Endodermal cell (in vitro differentiated cells): ENCODE data around the gene MOV10L1. TPM values are rescaled to one million over a fixed set of nuclear protein-coding genes. Genes with fewer than 3 reads are reported as not detected.

ENCODE experiments used
- DNase-seq: peaks from one replicate; pipeline ENCODE4 v3.0.0-alpha.2; 2017
- H3K27ac ChIP-seq: 2 replicates; pipeline ENCODE4 v1.5.1; 2013; ENCODE audit warnings: mild to moderate bottlenecking, low read depth, low read length, moderate library complexity
- H3K27me3 ChIP-seq: 2 replicates; pipeline ENCODE4 v1.6.1; 2013; ENCODE audit warnings: mild to moderate bottlenecking, low read length, moderate library complexity; ENCODE audit not compliant: insufficient read depth, control insufficient read depth, poor library complexity, severe bottlenecking
- H3K36me3 ChIP-seq: 2 replicates; pipeline ENCODE4 v1.7.0; 2013; ENCODE audit warnings: mild to moderate bottlenecking, low read length, moderate library complexity; ENCODE audit not compliant: control insufficient read depth, insufficient read depth
- H3K4me1 ChIP-seq: one replicate; pipeline ENCODE4 v1.7.0; 2013; ENCODE audit warnings: low read length; ENCODE audit not compliant: control insufficient read depth, insufficient read depth
- H3K4me3 ChIP-seq: 2 replicates; pipeline ENCODE4 v1.5.1; 2013; ENCODE audit warnings: mild to moderate bottlenecking, low read length, moderate library complexity
- H3K9ac ChIP-seq: 2 replicates; pipeline ENCODE4 v1.6.1; 2013; ENCODE audit warnings: mild to moderate bottlenecking, low read length, moderate library complexity; ENCODE audit not compliant: poor library complexity, severe bottlenecking; ENCODE audit errors: extremely low read depth
- H3K9me3 ChIP-seq: 2 replicates; pipeline ENCODE4 v1.6.1; 2013; ENCODE audit warnings: mild to moderate bottlenecking, low read length, moderate library complexity; ENCODE audit not compliant: control insufficient read depth
- H3K27ac Mint-ChIP-seq: 2 replicates; pipeline ENCODE4 v1.8.0; 2020; ENCODE audit warnings: mixed read lengths
- H3K27me3 Mint-ChIP-seq: 2 replicates; pipeline ENCODE4 v1.8.0; 2021; ENCODE audit warnings: mild to moderate bottlenecking, mixed read lengths; ENCODE audit not compliant: insufficient read depth
- H3K36me3 Mint-ChIP-seq: 2 replicates; pipeline ENCODE4 v1.8.0; 2020; ENCODE audit warnings: low read depth, mixed read lengths
- H3K4me1 Mint-ChIP-seq: 2 replicates; pipeline ENCODE4 v1.8.0; 2020; ENCODE audit warnings: mixed read lengths
- H3K4me3 Mint-ChIP-seq: 2 replicates; pipeline ENCODE4 v1.8.0; 2020; ENCODE audit warnings: mild to moderate bottlenecking, moderate library complexity, mixed read lengths
- H3K9me3 Mint-ChIP-seq: 2 replicates; pipeline ENCODE4 v1.8.0; 2020; ENCODE audit warnings: mild to moderate bottlenecking, mixed read lengths
- WGBS, 2 experiments: methylation state at CpG; one replicate each; pipeline versions ENCODE4 v1.1.5 to v1.1.7; 2013; ENCODE audit warnings: missing lambda C conversion rate in 2 of 2, mixed read lengths in 1 of 2; ENCODE audit not compliant: insufficient coverage in 1 of 2, insufficient read length in 1 of 2; 5-methylcytosine and 5-hydroxymethylcytosine counted together
- total RNA-seq, 2 donors: library from RNA; stranded (reverse); fragmentation: NEBNext Ultra II Directional in 1 of 2; extraction: Animal tissue kit (Norgen Biotek cat#: 25700) in 1 of 2; gene quantifications; 2 replicates in 1 of 2; 3 replicates in 1 of 2; pipeline ENCODE4 v1.2.1, GENCODE V29; 2021
- TF ChIP-seq, protein P1 (sequence below): fragments of 200-600 bp; sonication (generic); conservative IDR thresholded peaks from 2 replicates; pipeline ENCODE4 v1.5.0; 2021; ENCODE audit warnings: antibody characterized with exemption, mild to moderate bottlenecking

The MOV10L1 gene
- total RNA-seq, 2 donors from 2014 or later = 0.31 TPM; not detected in 1

DNA sequence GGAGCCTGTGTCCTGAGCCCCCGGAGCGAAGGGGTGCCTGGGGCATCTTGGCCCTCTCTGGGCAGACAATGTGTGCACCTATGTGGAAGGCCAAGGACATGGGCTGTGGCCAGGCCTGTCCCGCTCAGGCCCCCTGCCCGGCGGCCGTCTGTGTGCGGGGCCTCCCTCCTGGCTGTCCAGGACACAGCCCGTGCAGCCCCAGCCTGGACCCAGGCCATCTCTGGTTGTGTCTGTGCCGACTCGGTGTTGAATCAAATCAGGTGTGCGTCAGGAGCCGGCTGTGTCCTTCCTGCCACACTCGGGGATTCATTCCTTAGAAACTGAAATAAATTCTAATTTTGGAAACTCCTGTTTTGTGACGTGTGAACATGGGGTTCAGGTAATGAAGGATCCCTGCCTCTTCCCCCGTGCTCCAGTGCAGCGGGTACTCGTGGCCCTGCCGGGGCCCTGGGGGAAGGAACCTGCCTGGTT lies 109.5 kb downstream of the MOV10L1 start:
- Mint-ChIP-seq H3K27ac (peak overlapping the region; percentile 58), H3K27me3 (peaks cover 3% of the 10 kb centered on the region), H3K4me3 (peak overlapping the region; percentile 67), H3K4me1 (peaks cover 9% of the 10 kb centered on the region), H3K36me3 (peaks cover 19% of the 10 kb centered on the region), H3K9me3 (peaks cover 3% of the 10 kb centered on the region)
- peaks cover 28% of the 10 kb centered on the region for H3K36me3 ChIP-seq
- WGBS, 2 experiments = 87 to 95% methylated on average over 14 to 18 of the region's 18 CpGs
- TF ChIP-seq, protein P1, sequence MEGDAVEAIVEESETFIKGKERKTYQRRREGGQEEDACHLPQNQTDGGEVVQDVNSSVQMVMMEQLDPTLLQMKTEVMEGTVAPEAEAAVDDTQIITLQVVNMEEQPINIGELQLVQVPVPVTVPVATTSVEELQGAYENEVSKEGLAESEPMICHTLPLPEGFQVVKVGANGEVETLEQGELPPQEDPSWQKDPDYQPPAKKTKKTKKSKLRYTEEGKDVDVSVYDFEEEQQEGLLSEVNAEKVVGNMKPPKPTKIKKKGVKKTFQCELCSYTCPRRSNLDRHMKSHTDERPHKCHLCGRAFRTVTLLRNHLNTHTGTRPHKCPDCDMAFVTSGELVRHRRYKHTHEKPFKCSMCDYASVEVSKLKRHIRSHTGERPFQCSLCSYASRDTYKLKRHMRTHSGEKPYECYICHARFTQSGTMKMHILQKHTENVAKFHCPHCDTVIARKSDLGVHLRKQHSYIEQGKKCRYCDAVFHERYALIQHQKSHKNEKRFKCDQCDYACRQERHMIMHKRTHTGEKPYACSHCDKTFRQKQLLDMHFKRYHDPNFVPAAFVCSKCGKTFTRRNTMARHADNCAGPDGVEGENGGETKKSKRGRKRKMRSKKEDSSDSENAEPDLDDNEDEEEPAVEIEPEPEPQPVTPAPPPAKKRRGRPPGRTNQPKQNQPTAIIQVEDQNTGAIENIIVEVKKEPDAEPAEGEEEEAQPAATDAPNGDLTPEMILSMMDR = no peak
- no peak overlapping the region for H3K27ac ChIP-seq
- peaks cover 6% of the 10 kb centered on the region for H3K4me1 ChIP-seq
- no peak for DNase-seq
- no peaks in the 10 kb centered on the region for H3K27me3 ChIP-seq
- peak overlapping the region; percentile 83 for H3K4me3 ChIP-seq
- peaks cover 7% of the 10 kb centered on the region for H3K9me3 ChIP-seq
- H3K9ac ChIP-seq = peak overlapping the region; percentile 25

DNA sequence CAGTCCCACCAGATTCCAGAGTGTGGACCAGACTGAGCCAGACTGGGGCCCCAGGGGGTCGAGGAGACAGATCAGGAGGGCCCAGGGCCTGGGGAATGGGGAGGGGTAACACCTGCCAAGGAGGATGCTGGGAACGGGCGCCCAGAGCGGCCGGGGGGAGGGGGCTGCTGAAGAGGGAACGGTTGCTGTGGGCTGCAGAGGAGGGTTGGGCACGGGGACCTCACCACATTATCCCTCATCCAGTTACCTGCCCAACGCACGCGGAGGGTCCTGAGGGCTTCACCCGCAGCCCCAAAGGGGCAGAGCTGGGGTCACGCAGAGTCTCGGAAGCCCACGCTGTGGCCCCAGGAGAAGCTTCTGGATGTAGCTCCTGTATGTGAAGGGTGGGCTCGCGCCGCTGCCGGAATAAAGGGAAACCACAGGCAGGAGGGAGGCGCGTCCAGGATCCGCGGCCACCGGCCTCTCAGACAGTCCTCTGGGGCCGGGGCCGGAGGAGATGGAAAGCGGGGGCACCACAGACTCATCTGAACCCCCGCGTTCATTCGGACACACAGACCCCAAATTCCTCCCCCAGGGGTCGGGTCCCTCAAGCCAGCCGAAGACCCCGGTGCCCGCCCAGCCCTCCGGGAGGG lies 110.1 kb downstream of the MOV10L1 start:
- H3K36me3 ChIP-seq = peaks cover 24% of the 10 kb centered on the region
- H3K9ac ChIP-seq = peak overlapping the region; percentile 63
- DNase-seq = peak; percentile 87
- Mint-ChIP-seq H3K27ac (peak overlapping the region; percentile 58), H3K36me3 (peaks cover 19% of the 10 kb centered on the region), H3K9me3 (peaks cover 3% of the 10 kb centered on the region), H3K4me3 (peak overlapping the region; percentile 67), H3K27me3 (peaks cover 3% of the 10 kb centered on the region), H3K4me1 (peaks cover 9% of the 10 kb centered on the region)
- no peaks in the 10 kb centered on the region for H3K27me3 ChIP-seq
- H3K27ac ChIP-seq = no peak overlapping the region
- peaks cover 6% of the 10 kb centered on the region for H3K4me1 ChIP-seq
- H3K4me3 ChIP-seq = peak overlapping the region; percentile 83
- TF ChIP-seq, protein P1 = peak; percentile 12
- WGBS, 2 experiments = 8% methylated on average over 11 to 34 of the region's 34 CpGs
- H3K9me3 ChIP-seq = peaks cover 7% of the 10 kb centered on the region

DNA sequence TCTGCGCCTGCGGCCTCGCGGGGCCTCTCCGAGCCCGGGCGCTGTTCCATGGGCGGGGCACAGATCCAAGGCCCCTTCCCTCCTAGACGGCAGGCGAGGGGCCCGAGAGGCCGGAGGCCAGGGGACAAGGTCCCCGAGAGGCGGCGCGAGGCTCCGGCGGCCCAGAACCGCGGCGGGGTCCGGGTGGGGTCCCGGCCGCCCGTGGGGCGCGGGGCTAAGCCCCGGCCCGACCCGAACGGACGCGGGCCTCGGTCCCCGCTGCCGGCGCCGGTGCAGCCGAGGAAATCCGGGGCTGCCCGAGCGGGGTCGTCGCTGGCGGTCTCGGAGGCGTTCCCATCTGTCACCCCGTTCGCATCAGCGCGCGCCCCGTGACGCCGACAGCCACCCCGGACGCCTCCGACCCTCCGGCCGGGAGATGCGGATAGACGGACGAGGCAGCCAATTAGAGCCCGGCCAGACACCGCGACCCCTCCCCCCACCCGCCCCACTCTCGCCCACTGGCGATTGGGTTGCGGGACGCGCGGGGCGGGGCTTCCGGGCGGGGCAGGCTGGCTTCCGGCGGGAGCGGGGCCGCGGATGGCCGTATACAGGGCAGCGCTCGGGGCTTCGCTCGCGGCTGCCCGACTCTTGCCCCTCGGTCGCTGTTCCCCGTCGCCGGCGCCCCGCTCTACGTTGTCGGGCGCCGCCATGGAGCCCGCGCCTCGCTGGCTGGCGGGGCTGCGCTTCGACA lies 110.8 kb downstream of the MOV10L1 start, which contains the start of gene SELENOO:
Gene SELENOO, plus strand, starts transcription at position 551 of the 730 bp plus-strand sequence. Its CDS starts 26 bp downstream, at position 577.
- H3K27ac Mint-ChIP-seq = peak within 1 kb of the TSS; percentile 58
- H3K9ac ChIP-seq = peak within 1 kb of the TSS; percentile 63
- peaks cover 24% of the 10 kb centered on the region for H3K36me3 ChIP-seq
- H3K4me1 Mint-ChIP-seq = peaks cover 9% of the 10 kb centered on the region
- H3K4me1 ChIP-seq = peaks cover 6% of the 10 kb centered on the region
- H3K27me3 ChIP-seq = no peaks in the 10 kb centered on the region
- H3K4me3 Mint-ChIP-seq = peak within 1 kb of the TSS; percentile 67
- no peak within 1 kb of the TSS for H3K27ac ChIP-seq
- DNase-seq = peak; percentile 97
- peaks cover 7% of the 10 kb centered on the region for H3K9me3 ChIP-seq
- peak within 1 kb of the TSS; percentile 87 for H3K4me3 ChIP-seq
- peaks cover 19% of the 10 kb centered on the region for H3K36me3 Mint-ChIP-seq
- peaks cover 3% of the 10 kb centered on the region for H3K9me3 Mint-ChIP-seq
- H3K27me3 Mint-ChIP-seq = peaks cover 3% of the 10 kb centered on the region
- TF ChIP-seq, protein P1 = no peak
- WGBS, 2 experiments = 0 to 1% methylated on average over 20 to 103 of the region's 105 CpGs
